Measurements from ENCODE around the gene TMEM87A.

Gene TMEM87A

GRCh38 chr15:42171122-42171521, 102.1 kb downstream of the TMEM87A start:
- DNase-seq (ENCODE audit: low read depth), result peak; percentile 24
- no peak overlapping the region for H3K4me3 ChIP-seq (ENCODE audit: low read depth, low read length)
- no peak for TF ChIP-seq CTCF (IDR thresholded peaks at IDR 0.05; ENCODE audit: insufficient read depth, low read depth, low read length, missing control alignments)

DNA sequence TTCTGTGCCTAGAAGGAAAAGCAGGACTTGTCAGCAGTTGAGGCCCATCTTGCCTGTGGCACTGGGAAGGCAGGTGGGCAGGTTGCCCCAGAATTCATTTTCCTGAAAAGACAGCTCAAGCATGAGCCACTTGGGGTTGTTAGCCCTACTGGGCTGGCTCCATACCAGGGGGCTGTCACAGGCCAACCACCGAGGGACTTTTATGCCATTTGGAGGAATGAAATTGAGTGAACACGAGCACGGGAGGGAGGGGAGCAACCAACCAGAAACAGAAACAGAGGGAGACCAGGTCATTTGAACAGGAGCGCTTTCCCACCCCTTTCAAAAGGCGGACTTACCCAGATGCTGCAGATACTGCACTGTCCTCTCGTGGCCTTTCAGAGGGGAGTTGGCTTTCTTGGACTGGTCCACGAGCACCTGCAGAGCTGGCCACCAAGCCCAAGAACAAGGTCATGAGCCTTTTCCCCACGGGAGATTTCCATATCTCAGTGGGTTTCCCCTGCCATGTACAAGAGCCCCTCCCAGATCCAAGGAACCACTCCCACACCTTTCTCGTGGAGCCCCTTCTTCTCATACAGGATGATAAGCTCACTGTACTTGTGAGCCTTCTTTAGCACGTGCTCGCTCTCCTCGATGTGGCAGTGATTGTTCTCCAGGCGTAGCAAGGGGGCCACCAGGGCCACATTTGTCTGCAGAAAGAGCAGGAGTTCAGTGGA, 106.8 kb downstream of the TMEM87A start:
- no peak for DNase-seq (ENCODE audit: low read depth)
- TF ChIP-seq CTCF (IDR thresholded peaks at IDR 0.05; ENCODE audit: insufficient read depth, low read depth, low read length, missing control alignments), result no peak
- no peak overlapping the region for H3K4me3 ChIP-seq (ENCODE audit: low read depth, low read length)

- H3K4me3 ChIP-seq (ENCODE audit: low read depth, low read length), result no peak overlapping the region
- TF ChIP-seq CTCF (IDR thresholded peaks at IDR 0.05; ENCODE audit: insufficient read depth, low read depth, low read length, missing control alignments), result no peak
- no peak for DNase-seq (ENCODE audit: low read depth)
These were observed 108.1 kb downstream of the TMEM87A start for GRCh38 chr15:42165106-42165505.

- no peak overlapping the region for H3K4me3 ChIP-seq (ENCODE audit: low read depth, low read length)
- DNase-seq (ENCODE audit: low read depth), result no peak
- TF ChIP-seq CTCF (IDR thresholded peaks at IDR 0.05; ENCODE audit: insufficient read depth, low read depth, low read length, missing control alignments), result no peak
These were observed 109.2 kb downstream of the TMEM87A start for GRCh38 chr15:42163947-42164550.

- H3K4me3 ChIP-seq (ENCODE audit: low read depth, low read length), result no peak overlapping the region
- DNase-seq (ENCODE audit: low read depth), result no peak
- no peak for TF ChIP-seq CTCF (IDR thresholded peaks at IDR 0.05; ENCODE audit: insufficient read depth, low read depth, low read length, missing control alignments)
These were observed 109.9 kb downstream of the TMEM87A start for GRCh38 chr15:42163291-42163690.

Data from GM12865 (cell line).